HG03045 (cell line): ENCODE results near the gene MRAP.

ENCODE experiments used
- ATAC-seq: cut with Tn5 transposase; IDR thresholded peaks from one replicate; pipeline ENCODE4 v1.9.1; 2021; ENCODE audit warnings: mild to moderate bottlenecking, moderate library complexity; ENCODE audit not compliant: unreplicated experiment

MRAP gene

DNA sequence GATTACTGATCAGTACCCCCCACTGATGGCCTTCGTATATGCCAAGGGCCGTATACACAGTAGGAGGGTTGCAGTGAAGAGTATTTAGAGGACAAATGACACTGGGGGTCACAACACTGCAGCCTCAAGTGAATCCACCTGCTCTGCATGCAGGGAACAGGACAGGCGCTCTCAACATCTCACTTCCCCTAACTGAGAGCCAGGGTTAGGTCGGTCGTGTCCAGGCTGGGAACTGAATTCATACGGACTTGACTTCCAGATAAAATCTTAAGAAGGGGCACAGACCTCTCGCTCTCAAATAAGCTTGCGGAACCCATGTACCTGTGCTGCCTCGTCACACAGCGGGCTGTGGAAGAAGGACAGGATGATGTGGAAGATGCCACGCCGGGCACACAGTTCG lies 22.8 kb downstream of the MRAP start:
- ATAC-seq: no peak

DNA sequence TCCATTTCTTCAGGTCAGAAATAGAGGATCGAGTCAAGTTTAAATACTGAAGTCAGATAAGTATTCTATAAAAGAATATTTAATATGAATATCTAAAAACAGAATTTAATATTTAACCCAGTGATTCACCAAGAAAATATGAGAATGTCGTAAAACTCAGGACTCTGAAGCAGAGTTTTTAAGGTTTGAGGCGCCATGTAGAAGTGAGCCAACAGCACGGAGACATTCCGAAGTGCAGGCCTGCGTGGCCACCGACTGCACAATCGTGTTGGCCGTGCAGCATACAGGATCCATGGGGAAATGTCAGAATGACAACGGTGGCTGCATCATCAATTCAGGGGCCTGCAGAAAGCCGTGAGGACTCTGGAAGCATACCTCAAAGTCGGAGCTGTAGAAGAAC lies 23.4 kb downstream of the MRAP start:
- ATAC-seq: no peak

DNA sequence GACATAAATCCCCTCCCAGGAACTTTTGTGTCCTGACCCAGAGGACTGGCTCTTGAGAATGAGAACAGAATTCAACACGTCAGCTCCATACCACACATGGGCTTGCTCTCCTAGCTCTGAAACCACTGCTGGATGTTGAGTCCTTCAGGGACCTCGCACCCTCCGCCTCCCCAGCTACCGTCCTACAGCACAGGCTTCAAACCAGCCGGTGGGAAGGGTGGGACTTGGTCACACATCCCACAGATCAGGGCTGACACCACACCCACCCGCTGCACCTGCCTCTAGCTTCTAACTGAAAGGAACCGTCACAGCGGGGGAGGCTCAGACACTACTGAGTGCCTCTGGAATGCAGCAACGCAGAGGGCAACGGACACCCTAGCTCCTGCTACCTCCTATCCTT lies 24.0 kb downstream of the MRAP start:
- no peak for ATAC-seq

DNA sequence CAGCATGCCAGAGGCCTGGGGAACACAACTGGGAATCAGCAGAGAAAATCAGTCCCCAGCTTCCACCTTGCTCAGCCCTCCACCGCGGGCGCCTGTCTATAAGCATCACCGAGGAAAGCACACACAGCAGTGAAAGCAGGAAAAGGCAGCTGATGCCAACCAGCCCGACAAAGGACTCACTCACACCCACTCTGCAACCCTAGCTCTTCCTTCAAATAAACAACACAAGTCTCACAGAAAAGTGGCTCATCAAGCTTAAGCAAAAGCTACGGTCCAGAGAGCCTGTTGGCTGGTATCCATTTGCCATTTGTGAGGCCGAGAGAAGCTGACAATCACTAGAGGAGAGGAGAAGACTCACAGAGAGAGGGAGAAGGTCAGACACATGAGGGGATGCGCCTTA lies 27.1 kb downstream of the MRAP start:
- no peak for ATAC-seq

DNA sequence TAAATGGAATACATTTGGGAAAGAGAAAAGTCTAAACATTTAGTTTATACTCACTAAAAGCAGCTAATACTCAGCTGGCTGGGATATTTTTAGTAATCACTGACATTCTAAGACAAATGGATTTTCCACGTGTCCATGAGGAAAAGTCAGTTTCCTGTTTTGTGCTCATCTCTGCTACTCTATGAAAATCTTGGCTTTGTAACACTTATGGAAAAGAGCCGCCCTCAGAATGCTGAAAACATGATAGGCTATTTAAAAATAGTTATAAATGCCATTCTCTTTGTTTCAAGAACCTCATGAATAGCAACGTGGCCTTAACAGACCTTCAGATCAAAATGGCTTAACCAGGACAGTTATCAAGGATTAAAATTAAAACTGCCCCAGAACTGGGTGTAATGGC lies 29.9 kb downstream of the MRAP start:
- ATAC-seq: no peak

- no peak for ATAC-seq
Measured at GRCh38 chr21:32329331-32329730, 30.7 kb downstream of the MRAP start.

DNA sequence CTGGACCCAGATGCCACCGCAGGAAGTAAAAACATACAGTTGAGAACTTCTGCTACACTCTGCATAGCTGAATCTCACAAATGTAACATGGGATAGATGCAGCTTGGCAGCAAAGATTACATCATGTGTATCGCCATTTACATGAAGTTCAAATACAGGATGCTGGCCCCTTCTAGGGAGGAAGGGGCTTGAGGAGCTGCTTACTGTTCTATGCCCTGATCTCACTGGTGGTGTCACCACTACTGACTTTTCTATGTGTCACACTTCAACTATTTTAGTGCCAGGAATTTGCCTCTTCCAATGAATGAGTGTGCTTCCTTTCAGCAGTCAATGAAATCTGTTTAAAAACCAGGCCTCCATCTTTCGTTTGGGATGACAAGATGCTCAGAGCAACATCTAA lies 31.1 kb downstream of the MRAP start:
- ATAC-seq: no peak

DNA sequence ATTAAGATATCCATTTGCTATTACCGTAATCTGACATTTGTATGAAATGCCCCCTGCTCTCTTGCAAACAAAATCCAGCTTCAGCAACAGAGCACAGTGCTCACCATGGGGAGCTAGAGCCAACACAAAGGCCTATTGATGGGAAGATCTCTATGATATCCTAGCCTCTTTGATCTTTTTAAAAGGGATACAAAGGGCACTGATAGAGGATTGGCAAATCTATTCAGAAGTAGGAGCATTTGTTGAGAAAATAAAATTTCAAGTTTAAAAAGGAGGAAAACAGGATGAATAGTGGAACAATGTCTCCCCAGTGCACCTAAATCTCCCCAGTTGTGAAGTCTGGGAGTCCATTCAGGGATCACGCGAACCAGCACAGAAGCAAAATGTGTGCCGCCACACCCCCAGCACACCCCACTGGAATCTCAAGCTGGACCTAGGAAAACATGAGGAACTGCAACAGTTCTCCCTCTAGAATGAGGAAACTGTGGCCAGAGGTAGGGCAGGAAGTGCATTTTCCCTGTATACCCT lies 32.2 kb downstream of the MRAP start:
- no peak for ATAC-seq

DNA sequence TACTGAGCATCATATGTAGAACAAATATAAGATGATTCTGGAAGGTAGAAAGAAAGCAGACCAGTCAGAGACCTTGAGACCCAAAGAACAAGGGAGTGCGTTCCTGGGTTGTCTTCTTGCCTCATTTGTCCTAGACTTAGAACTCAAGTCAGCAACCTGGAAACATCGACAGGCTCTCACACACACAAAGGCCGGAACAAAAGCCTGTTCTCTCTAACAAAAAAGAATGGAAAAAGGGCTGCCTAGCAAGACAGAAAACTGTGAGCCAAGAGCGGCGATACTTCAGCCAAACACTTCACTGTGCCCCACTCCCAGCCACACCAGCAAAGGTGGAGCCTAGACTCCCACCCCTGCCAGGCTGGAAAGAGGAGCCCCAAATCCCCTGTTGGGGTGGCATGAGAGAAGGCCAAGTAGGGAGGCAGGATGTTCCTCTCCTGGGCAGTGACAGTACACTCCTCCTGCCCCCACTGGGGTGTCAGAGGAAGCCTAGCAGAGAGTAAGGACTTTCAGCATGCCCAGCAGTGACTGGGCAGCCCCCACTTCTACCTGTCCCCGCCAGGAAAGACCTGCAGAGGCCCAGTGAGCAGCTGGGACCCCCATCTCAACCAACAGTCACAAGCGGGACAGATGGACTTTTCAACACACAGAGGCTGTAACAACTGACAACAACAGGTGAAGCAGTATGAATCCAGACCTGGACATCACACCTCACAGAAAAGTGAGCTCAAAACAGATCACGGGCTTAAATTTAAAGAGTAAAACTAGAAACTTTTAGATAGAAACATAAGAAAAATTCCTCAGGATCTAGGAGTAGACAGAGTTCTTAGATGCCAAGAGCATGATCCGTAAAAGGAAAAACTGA lies 33.0 kb downstream of the MRAP start:
- no peak for ATAC-seq

- no peak for ATAC-seq
Measured at GRCh38 chr21:32332463-32332951, 33.9 kb downstream of the MRAP start.

GRCh38 chr21:32333953-32334673 lies 35.5 kb downstream of the MRAP start:
- ATAC-seq: no peak

- no peak for ATAC-seq
Measured at GRCh38 chr21:32334980-32335531, 36.4 kb downstream of the MRAP start.

DNA sequence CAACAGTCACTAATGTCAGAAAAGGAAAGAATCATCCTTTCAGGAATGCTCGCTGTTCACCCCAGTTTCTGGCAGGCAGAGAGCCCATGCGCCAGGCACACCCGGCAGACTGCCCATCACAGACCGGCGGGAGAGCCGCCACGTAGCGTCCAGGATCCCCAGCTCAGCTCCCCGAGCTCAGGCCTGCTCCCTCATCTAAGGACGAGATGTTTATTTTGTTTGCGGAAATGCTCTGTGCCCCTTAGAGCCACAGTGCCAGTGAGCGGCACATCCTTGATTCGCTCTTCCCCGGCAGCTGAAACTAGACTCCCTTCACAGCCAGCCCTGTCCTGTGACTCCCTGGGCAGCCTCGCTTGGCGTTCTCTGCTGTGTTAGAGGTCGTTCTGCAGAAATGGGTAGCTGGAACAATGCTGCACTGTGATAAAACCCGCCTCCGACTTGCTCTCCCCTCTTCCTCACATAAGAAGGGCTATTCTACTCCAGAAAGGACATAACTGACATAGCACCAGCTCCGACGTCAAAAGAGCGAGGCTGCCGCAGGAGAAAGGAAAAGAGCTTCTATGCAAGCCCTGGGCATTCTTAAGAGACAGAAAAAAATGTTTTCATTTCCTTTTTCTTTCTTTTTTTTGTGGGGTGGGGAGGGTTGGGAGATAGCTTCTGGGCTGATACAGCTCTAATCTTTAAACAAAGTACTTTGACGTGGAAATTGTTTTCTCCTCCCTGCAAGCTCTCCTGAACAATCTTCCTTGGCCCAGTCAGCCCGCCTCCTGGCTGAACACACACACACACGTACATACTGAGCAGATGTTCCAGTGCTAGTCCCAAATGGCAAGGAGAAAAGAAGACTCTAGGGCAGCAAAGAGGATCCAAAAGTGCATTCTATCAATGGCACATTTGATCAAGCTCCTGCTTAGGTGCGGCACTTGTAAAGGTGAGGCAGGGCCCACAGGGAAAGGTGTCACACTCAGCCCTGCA lies 37.2 kb downstream of the MRAP start:
- no peak for ATAC-seq

DNA sequence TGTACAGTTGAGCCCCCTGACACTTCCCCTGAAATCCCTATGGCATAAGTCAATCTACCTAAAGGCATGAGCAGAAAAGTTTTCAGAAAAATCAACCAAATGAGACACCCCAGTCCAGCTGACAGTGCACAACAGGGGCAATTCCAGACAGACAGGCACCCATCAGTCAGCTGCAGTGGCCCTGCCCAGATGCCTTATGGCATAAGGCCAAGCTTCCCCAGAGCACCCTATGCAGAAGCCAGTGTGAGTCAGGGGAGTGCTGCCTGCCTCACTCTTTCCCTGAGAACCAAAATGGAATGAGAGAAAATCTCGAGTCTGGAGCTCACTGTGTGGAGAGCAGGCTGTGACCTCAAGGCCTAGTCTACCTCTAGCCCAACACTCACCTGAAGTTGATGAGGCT lies 38.1 kb downstream of the MRAP start:
- no peak for ATAC-seq

DNA sequence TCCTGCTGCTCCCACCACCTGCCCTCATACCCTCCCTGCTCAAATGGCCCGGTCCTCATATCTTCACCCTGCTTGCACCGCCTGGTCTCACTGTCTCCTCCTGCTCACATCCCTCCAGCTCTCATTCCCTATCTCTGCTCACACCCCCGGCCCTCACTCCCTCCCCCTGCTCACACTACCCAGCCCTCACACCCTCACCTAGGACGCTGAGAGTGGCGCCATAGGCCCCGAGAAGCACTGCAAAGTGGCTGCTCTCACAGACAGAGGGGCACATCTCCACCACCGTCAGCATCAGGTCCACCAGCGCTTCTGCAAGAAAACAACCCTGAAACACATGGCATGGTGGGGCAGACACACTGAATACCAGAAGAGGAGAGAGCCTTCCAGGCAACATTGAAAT lies 38.6 kb downstream of the MRAP start:
- ATAC-seq: no peak

- no peak for ATAC-seq
Measured at GRCh38 chr21:32338209-32338921, 39.7 kb downstream of the MRAP start.

DNA sequence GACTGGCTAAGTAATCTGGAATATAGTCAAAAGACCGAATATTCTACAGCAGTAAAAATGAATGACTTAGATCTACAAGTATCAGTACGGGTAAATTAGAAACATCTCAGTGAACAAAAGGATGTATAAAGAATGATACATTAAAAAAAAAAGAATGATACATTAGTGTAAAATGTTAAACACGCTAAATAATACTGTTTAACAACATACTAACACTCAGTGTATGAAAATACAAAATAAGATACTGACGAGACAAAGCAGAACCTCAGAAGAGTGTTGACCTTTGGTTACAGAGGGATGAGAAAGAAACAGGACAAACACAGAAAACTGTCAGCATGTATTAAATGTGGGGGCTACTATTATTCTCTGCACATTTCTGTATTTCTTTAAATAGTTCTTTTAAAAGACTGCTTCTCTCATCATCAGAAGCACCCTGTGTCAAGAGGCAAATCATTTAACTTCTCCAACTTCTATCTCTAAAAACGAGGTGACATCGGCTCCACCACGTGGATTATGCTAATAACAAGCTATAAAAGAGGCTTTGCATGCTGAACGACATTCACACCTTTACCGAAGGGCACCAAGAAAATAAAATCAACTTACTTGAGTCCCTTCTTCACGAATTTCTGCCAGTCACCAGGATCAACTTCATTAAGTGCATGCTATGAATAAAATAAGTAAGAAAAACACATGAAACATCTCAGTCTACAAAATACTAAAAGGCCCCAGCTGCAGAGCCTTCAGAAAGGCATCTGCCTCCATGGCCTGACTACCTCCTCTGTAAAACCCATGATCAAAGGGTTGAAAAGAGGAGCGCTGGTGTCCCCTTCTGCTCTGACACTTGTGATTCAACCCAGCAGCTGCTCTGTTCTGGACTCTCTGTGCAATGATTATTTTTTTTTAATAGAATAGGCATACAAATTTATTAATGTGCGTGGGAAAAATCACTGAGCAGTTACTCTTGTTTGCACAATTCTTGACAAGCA lies 42.5 kb downstream of the MRAP start:
- no peak for ATAC-seq

DNA sequence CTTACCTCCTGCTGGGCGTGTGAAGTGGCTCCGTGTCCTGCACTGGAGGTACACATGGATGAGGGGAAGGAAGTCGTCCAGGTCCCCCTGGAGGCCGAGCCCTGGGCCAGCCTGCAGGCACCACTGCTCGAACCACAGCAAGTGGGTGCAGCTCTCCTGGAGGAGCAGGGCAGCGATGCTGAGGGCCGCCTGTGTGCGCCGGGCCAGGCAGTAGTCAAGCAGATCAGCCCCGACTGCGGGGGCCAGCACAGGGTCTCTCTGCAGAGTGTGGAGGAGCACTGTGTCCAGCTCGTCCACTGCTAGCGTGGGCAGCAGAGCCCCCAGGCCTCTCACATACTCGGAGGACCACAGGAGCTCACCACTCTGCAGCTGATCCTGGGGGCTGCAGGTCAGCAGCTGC lies 48.3 kb downstream of the MRAP start:
- no peak for ATAC-seq

GRCh38 chr21:32347351-32347750 lies 48.7 kb downstream of the MRAP start:
- no peak for ATAC-seq
